Activated T-helper 1 cell treated with Interleukin-2 at 50 U/mL for 16 hours (primary cell): ENCODE results near the gene OR4D1.

Experiments
- DNase-seq: peaks from one replicate; pipeline ENCODE4 v3.0.0-alpha.2; 2020; ENCODE audit warnings: low read depth

Gene OR4D1

GRCh38 chr17:58195518-58196123 is 47.4 kb downstream of the OR4D1 start:
- DNase-seq: no peak

GRCh38 chr17:58196610-58197009 is 48.4 kb downstream of the OR4D1 start:
- no peak for DNase-seq

GRCh38 chr17:58200024-58200633 is 51.9 kb downstream of the OR4D1 start:
- peak; percentile 24 for DNase-seq

GRCh38 chr17:58202859-58203258 is 54.7 kb downstream of the OR4D1 start:
- DNase-seq: no peak

GRCh38 chr17:58204796-58205195 is 56.6 kb downstream of the OR4D1 start:
- no peak for DNase-seq

- no peak for DNase-seq
Measured at GRCh38 chr17:58205936-58206335, 57.8 kb downstream of the OR4D1 start.

GRCh38 chr17:58207451-58207850 is 59.3 kb downstream of the OR4D1 start:
- no peak for DNase-seq

- DNase-seq: no peak
Measured at GRCh38 chr17:58208344-58208743, 60.2 kb downstream of the OR4D1 start.
